SK-N-SH (cell line): ENCODE measurements around the gene COL5A1. TPM values are rescaled to one million over a fixed set of nuclear protein-coding genes. Genes with fewer than 3 reads are reported as not detected.

Source experiments
- CTCF ChIA-PET: fragments of 300-600, 350-600 bp; formaldehyde crosslinking; extraction: SDS; loops from one replicate; lab custom pipeline; 2021; lab: Yijun Ruan, JAX
- POLR2A ChIA-PET: fragments of 350-600 bp; sonication (Branson Sonifier 250); formaldehyde crosslinking; extraction: SDS; loops from one replicate; lab custom pipeline; 2020; ENCODE audit warnings: antibody characterized with exemption, inconsistent platforms; lab: Yijun Ruan, JAX
- DNase-seq: peaks from one replicate; pipeline ENCODE4 v3.0.0; 2012
- H2AFZ ChIP-seq: fragments of 200-600 bp; sonication (generic); 2 replicates; pipeline ENCODE4 v1.8.1; 2016; ENCODE audit warnings: antibody characterized with exemption, mild to moderate bottlenecking, low read depth
- H3F3A ChIP-seq: fragments of 200-600 bp; sonication (generic); replicated peaks from 2 replicates; pipeline ENCODE3; 2016; ENCODE audit warnings: antibody characterized with exemption, mild to moderate bottlenecking; ENCODE audit not compliant: insufficient read depth
- H3K27ac ChIP-seq, 2 experiments: fragments of 200-500 bp in 1 of 2; fragments of 200-600 bp in 1 of 2; sonication (Bioruptor generic) in 1 of 2; sonication (generic), shearing (Covaris generic) in 1 of 2; 2 replicates each; pipeline versions ENCODE4 v1.5.1 to v1.6.1; 2014 to 2016; ENCODE audit warnings: low read depth in 2 of 2, inconsistent platforms in 1 of 2, low read length in 1 of 2, mild to moderate bottlenecking in 1 of 2, mixed read lengths in 1 of 2
- H3K27me3 ChIP-seq: fragments of 200-600 bp; sonication (generic), shearing (Covaris generic); 2 replicates; pipeline ENCODE4 v1.6.1; 2016; ENCODE audit warnings: mixed run types; ENCODE audit not compliant: insufficient read depth
- H3K36me3 ChIP-seq, 2 experiments: fragments of 200-500 bp in 1 of 2; fragments of 200-600 bp in 1 of 2; sonication (Bioruptor generic) in 1 of 2; sonication (generic) in 1 of 2; replicated peaks in 1 of 2; 2 replicates each; pipeline versions ENCODE3 to v1.5.1; 2014 to 2016; ENCODE audit warnings: low read length in 1 of 2, mild to moderate bottlenecking in 1 of 2; ENCODE audit not compliant: insufficient read depth in 2 of 2, control insufficient read depth in 1 of 2
- H3K4me1 ChIP-seq, 2 experiments: fragments of 200-500 bp in 1 of 2; fragments of 200-600 bp in 1 of 2; sonication (Bioruptor generic) in 1 of 2; sonication (generic), shearing (Covaris generic) in 1 of 2; 2 replicates each; pipeline versions ENCODE4 v1.5.1 to v1.6.1; 2014 to 2016; ENCODE audit warnings: low read depth in 1 of 2, low read length in 1 of 2, mixed run types in 1 of 2; ENCODE audit not compliant: insufficient read depth in 2 of 2, control insufficient read depth in 1 of 2
- H3K4me2 ChIP-seq: fragments of 200-600 bp; sonication (generic), shearing (Covaris generic); 2 replicates; pipeline ENCODE4 v1.6.1; 2017; ENCODE audit warnings: mixed run types
- H3K4me3 ChIP-seq, 2 experiments: fragments of 200-500 bp in 1 of 2; fragments of 200-600 bp in 1 of 2; sonication (Bioruptor generic) in 1 of 2; sonication (generic), shearing (Covaris generic) in 1 of 2; 2 replicates each; pipeline versions ENCODE4 v1.5.1 to v1.8.1; 2014 to 2016; ENCODE audit warnings: low read depth in 2 of 2, inconsistent platforms in 1 of 2, low read length in 1 of 2, mild to moderate bottlenecking in 1 of 2, mixed read lengths in 1 of 2, moderate library complexity in 1 of 2
- H3K79me2 ChIP-seq: fragments of 200-600 bp; sonication (generic); 2 replicates; pipeline ENCODE4 v1.8.1; 2017; ENCODE audit warnings: mild to moderate bottlenecking; ENCODE audit not compliant: insufficient read depth
- H3K9ac ChIP-seq: fragments of 200-600 bp; sonication (generic); 2 replicates; pipeline ENCODE4 v1.6.1; 2017; ENCODE audit warnings: mixed run types
- H3K9me2 ChIP-seq: fragments of 200-600 bp; sonication (generic); 2 replicates; pipeline ENCODE4 v1.6.1; 2017; ENCODE audit warnings: mixed run types
- H3K9me3 ChIP-seq: fragments of 200-600 bp; sonication (generic); 2 replicates; pipeline ENCODE4 v1.6.1; 2017; ENCODE audit warnings: mixed run types, mild to moderate bottlenecking, moderate library complexity
- H4K20me1 ChIP-seq: fragments of 200-600 bp; sonication (generic); 2 replicates; pipeline ENCODE4 v1.6.1; 2017; ENCODE audit warnings: mild to moderate bottlenecking, mixed run types; ENCODE audit not compliant: insufficient read depth
- CHD2 ChIP-seq: fragments of 150-350 bp; IDR thresholded peaks from 2 replicates; pipeline ENCODE4 v1.6.1; 2018; ENCODE audit warnings: low read length; ENCODE audit not compliant: partially characterized antibody
- CTCF ChIP-seq: fragments of 200-600 bp; sonication (generic); IDR thresholded peaks from 2 replicates; pipeline ENCODE4 v1.6.1; 2017; ENCODE audit warnings: antibody characterized with exemption, mild to moderate bottlenecking, moderate library complexity
- EP300 ChIP-seq, 2 experiments: IDR thresholded peaks; 2 replicates each; pipeline versions ENCODE4 v1.4.0 to v1.6.1; 2012; ENCODE audit warnings: borderline replicate concordance in 1 of 2, low read depth in 1 of 2, low read length in 1 of 2
- FOSL2 ChIP-seq: IDR thresholded peaks from 2 replicates; pipeline ENCODE4 v1.4.0; 2012; ENCODE audit warnings: low read depth, mild to moderate bottlenecking, moderate library complexity, borderline replicate concordance
- GATA2 ChIP-seq: sonication (generic); formaldehyde crosslinking; IDR thresholded peaks from 2 replicates; pipeline ENCODE4 v1.5.0; 2020; ENCODE audit warnings: mild to moderate bottlenecking, missing genetic modification reagents
- MEF2A ChIP-seq: IDR thresholded peaks from 2 replicates; pipeline ENCODE4 v1.4.0; 2012; ENCODE audit warnings: low read depth, borderline replicate concordance
- MXI1 ChIP-seq: IDR thresholded peaks from 2 replicates; pipeline ENCODE4 v1.6.1; 2012; ENCODE audit warnings: mild to moderate bottlenecking, low read depth, low read length, improper control_type of control experiment
- NFIC ChIP-seq: IDR thresholded peaks from 2 replicates; pipeline ENCODE4 v1.4.0; 2012; ENCODE audit warnings: borderline replicate concordance
- PBX3 ChIP-seq: IDR thresholded peaks from 2 replicates; pipeline ENCODE4; 2012
- POLR2AphosphoS5 ChIP-seq: IDR thresholded peaks from 2 replicates; pipeline ENCODE4 v1.6.1; 2012; ENCODE audit warnings: low read depth, low read length
- RCOR1 ChIP-seq: fragments of 150-350 bp; IDR thresholded peaks from 2 replicates; pipeline ENCODE4 v1.6.1; 2017; ENCODE audit warnings: antibody characterized with exemption, low read length
- RFX5 ChIP-seq: IDR thresholded peaks from 2 replicates; pipeline ENCODE4 v1.6.1; 2012; ENCODE audit warnings: mild to moderate bottlenecking, improper control_type of control experiment, low read length
- SMC3 ChIP-seq: IDR thresholded peaks from 2 replicates; pipeline ENCODE4 v1.6.1; 2012; ENCODE audit warnings: low read depth, low read length, improper control_type of control experiment
- TAF1 ChIP-seq: IDR thresholded peaks from 2 replicates; pipeline ENCODE4 v1.6.1; 2012; ENCODE audit warnings: low read depth, mild to moderate bottlenecking, low read length, moderate library complexity, borderline replicate concordance
- TEAD4 ChIP-seq: IDR thresholded peaks from 2 replicates; pipeline ENCODE4 v1.4.0; 2012; ENCODE audit warnings: mild to moderate bottlenecking, borderline replicate concordance; ENCODE audit not compliant: insufficient read depth
- USF2 ChIP-seq: fragments of 150-350 bp; IDR thresholded peaks from 2 replicates; pipeline ENCODE4 v1.6.1; 2017; ENCODE audit warnings: antibody characterized with exemption, low read length, low read depth, borderline replicate concordance
- WGBS: methylation state at CpG from one replicate; pipeline ENCODE4 v1.1.6; 2017; ENCODE audit warnings: low lambda C conversion rate; 5-methylcytosine and 5-hydroxymethylcytosine counted together
- polyA plus RNA-seq, 3 experiments: library from polyadenylated mRNA; depleted of rRNA; stranded (reverse); fragments of >200 nt; gene quantifications; 2 replicates each; pipeline ENCODE4 v1.2.3, GENCODE V29; 2012

Gene COL5A1
- polyA plus RNA-seq (2012; rRNA removed): 26.4 and 73.8 TPM in 2 replicates
- 37.9 and 52.7 TPM in 2 replicates for polyA plus RNA-seq (2012; cell fraction: cytosol; rRNA removed)
- 131 and 166 TPM in 2 replicates for polyA plus RNA-seq (2012; cell fraction: nucleus; rRNA removed)

DNA sequence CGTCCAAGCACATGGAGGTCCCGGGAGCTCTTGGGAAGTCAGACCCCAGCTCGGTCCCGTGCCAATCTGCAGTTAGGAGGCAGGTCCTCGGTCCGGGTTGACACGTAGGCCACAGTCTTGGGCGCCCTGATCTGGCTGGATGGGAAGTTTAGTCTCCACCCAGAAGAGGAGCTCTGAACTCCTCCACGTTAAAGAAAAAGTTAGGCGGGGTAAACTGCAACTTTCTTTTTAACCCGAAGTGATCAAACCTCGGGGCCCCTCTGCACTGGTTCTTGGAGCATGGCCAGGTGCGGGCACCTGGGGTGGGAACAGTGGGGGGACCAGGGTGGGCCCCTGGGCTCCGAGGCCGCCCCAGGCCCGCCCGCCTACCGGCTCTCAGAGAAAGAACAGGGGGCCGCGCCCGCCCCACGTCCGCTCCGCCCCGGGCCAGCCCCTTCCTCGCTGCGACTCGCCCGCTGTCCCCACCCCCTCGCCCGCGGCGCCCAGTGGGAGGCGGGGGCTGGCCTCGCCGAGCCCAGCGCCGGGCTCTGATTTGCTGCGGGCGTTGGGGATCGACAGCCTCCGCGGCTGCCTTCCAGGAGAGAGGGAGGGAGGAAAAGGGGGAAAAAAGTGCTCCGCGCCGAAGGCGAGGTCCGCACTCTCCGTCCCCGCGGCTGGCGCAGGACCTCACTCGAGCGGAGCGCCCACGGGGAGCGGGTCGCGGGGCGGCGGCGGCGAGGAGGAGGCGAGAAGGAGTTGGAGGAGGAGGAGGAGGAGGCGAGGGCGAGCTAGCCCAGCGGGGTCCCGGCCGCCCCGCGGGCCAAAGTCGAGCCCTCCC is at the start of gene COL5A1:
COL5A1 (plus strand) TSS at position 631 of the 817 bp plus-strand sequence. CDS start 385 bp downstream, outside the sequence.
- Histone ChIP-seq H3K4me3 (peak within 1 kb of the TSS; percentile 69 to 85), H4K20me1 (peaks cover 32% of the 10 kb centered on the region), H3K4me1 (peaks cover 14 to 16% of the 10 kb centered on the region in 2 experiments; a peak in 3 of 4 replicates), H3K9me3 (no peaks in the 10 kb centered on the region), H3K9ac (peak within 1 kb of the TSS; percentile 88), H3K4me2 (peak within 1 kb of the TSS; percentile 99), H2AFZ (peak within 1 kb of the TSS; percentile 84), H3K36me3 (peaks cover 0 to 13% of the 10 kb centered on the region in 2 experiments), H3K27ac (peak within 1 kb of the TSS; percentile 70 to 91), H3K79me2 (peaks cover 45% of the 10 kb centered on the region), H3K9me2 (no peaks in the 10 kb centered on the region), H3F3A (peaks cover 14% of the 10 kb centered on the region), H3K27me3 (no peaks in the 10 kb centered on the region)
- POLR2A ChIA-PET: no interaction called here
- WGBS: 8% methylated on average over 42 of the region's 72 CpGs
- DNase-seq: peak; percentile 94
- CTCF ChIA-PET: interaction anchor here (0.6 to 2.6 kb wide), 4 partner anchors 20 to 199 kb away, joined by 3 to 9 read pairs (median 3); no protein-coding TSS in a partner anchor
- TF ChIP-seq TEAD4 (no peak), NFIC (no peak; the same call in 1 of the 2 replicates), RFX5 (no peak), USF2 (no peak), CHD2 (peak; percentile 14), RCOR1 (no peak), EP300 (IDR thresholded peaks at IDR 0.05; ENCODE audit: borderline replicate concordance in 1 of 2, low read depth in 1 of 2, low read length in 1 of 2) (no peak), FOSL2 (no peak), MEF2A (no peak), GATA2 (CRISPR knock-in tag) (no peak), SMC3 (peak; percentile 4; the same call in 1 of the 2 replicates), CTCF (peak; percentile 36), POLR2AphosphoS5 (peak; percentile 82; the same call in 1 of the 2 replicates), TAF1 (peak; percentile 51; the same call in 1 of the 2 replicates), MXI1 (no peak), PBX3 (peak; percentile 97)
- TF ChIP-seq, all 33 proteins: peak for 6
